Upper lobe of right lung (tissue), 1 donor: Measurements from ENCODE around the gene RANBP2. TPM values are rescaled to one million over a fixed set of nuclear protein-coding genes. Genes with fewer than 3 reads are reported as not detected.
"Not testable (repeated sequence)": the region's sequence is repeated elsewhere in the genome, so short reads cannot be mapped to it uniquely, and the experiment has no call there.

Experiments used
- ATAC-seq: fragments of 200-7000 bp; cut with Tn5 transposase; one replicate; pipeline ENCODE4 v1.9.1; 2020; ENCODE audit warnings: mild to moderate bottlenecking, moderate library complexity
- DNase-seq: peaks from one replicate; pipeline ENCODE4 v3.0.0-alpha.2; 2020
- H3K27ac ChIP-seq: fragments of 200-600 bp; one replicate; pipeline ENCODE4 v1.8.0; 2022
- H3K27me3 ChIP-seq: fragments of 200-600 bp; one replicate; pipeline ENCODE4 v1.8.0; 2022; ENCODE audit warnings: mild to moderate bottlenecking
- H3K36me3 ChIP-seq: fragments of 200-600 bp; one replicate; pipeline ENCODE4 v1.8.0; 2022
- H3K4me1 ChIP-seq: fragments of 200-600 bp; one replicate; pipeline ENCODE4 v1.8.0; 2022
- H3K4me3 ChIP-seq: fragments of 200-600 bp; one replicate; pipeline ENCODE4 v1.8.0; 2022; ENCODE audit warnings: mild to moderate bottlenecking
- H3K9me3 ChIP-seq: fragments of 200-600 bp; one replicate; pipeline ENCODE4 v1.8.0; 2022
- CTCF ChIP-seq: fragments of 200-600 bp; IDR thresholded peaks from one replicate; pipeline ENCODE4 v1.8.0; 2022; ENCODE audit warnings: antibody characterized with exemption
- intact Hi-C: fragments of 100-400 bp; cut with DNase I; formaldehyde crosslinking; loops from one replicate; pipeline ENCODE4 v1.11.0; 2022
- long read RNA-seq: library from polyadenylated mRNA; unstranded; transcript quantifications from one replicate; pipeline ENCODE4 v2.0.0, GENCODE V29; 2021
- total RNA-seq: library from RNA; stranded (reverse); fragmentation: NEBNext Ultra II Directional; extraction: Animal tissue kit (Norgen Biotek cat#: 25700); gene quantifications from one replicate; pipeline ENCODE4 v1.2.1, GENCODE V29; 2021
- donor health status: DM: no; HTN: yes; CAD: no; lungs with severe emphysema.

RANBP2 gene
- 77.0 TPM for total RNA-seq
- long read RNA-seq, full-length matches to known transcripts = 2 of 30 reads
- long read RNA-seq, partial matches to known transcripts = 18 of 30 reads
- long read RNA-seq, other reads (novel, unspliced or antisense) = 10 of 30 reads

- intact Hi-C loops = no loop called here
- H3K4me3 ChIP-seq = peak within 1 kb of the TSS; percentile 81
- no peaks in the 10 kb centered on the region for H3K27me3 ChIP-seq
- peaks cover 26% of the 10 kb centered on the region for H3K4me1 ChIP-seq
- H3K36me3 ChIP-seq = no peaks in the 10 kb centered on the region
- no peak for TF ChIP-seq CTCF
- ATAC-seq (peak; percentile 100), DNase-seq (peak; percentile 98)
- H3K27ac ChIP-seq = peak within 1 kb of the TSS; percentile 98
- H3K9me3 ChIP-seq = no peaks in the 10 kb centered on the region
Observed at GRCh38 chr2:108719149-108720044, at the start of gene RANBP2. Gene RANBP2 (plus strand): TSS chr2:108719482. CDS start chr2:108719607, 125 bp downstream.

GRCh38 chr2:108670282-108670681, 49.0 kb upstream of the RANBP2 start:
- H3K27me3 ChIP-seq, H3K4me1 ChIP-seq, DNase-seq, H3K9me3 ChIP-seq, H3K27ac ChIP-seq, intact Hi-C loops, H3K4me3 ChIP-seq, ATAC-seq: not testable (repeated sequence)
- peaks cover 15% of the 10 kb centered on the region for H3K36me3 ChIP-seq

- DNase-seq, H3K27me3 ChIP-seq, H3K27ac ChIP-seq, H3K4me1 ChIP-seq, H3K9me3 ChIP-seq, intact Hi-C loops, H3K4me3 ChIP-seq: not testable (repeated sequence)
- peak; percentile 22 for ATAC-seq
- H3K36me3 ChIP-seq = peaks cover 23% of the 10 kb centered on the region
Observed at GRCh38 chr2:108672200-108672805, 47.0 kb upstream of the RANBP2 start.

- H3K4me3 ChIP-seq, H3K27ac ChIP-seq, H3K27me3 ChIP-seq, intact Hi-C loops, DNase-seq, ATAC-seq, H3K9me3 ChIP-seq: not testable (repeated sequence)
- Histone ChIP-seq H3K4me1 (peaks cover 20% of the 10 kb centered on the region), H3K36me3 (peaks cover 33% of the 10 kb centered on the region)
Observed at GRCh38 chr2:108676522-108676921, 42.8 kb upstream of the RANBP2 start.

GRCh38 chr2:108677239-108677744, 42.0 kb upstream of the RANBP2 start:
- H3K9me3 ChIP-seq, ATAC-seq, intact Hi-C loops, H3K4me3 ChIP-seq, H3K27ac ChIP-seq, DNase-seq, H3K27me3 ChIP-seq: not testable (repeated sequence)
- Histone ChIP-seq H3K4me1 (peaks cover 20% of the 10 kb centered on the region), H3K36me3 (peaks cover 40% of the 10 kb centered on the region)

GRCh38 chr2:108678198-108678651, 41.1 kb upstream of the RANBP2 start:
- H3K27me3 ChIP-seq, H3K27ac ChIP-seq, intact Hi-C loops, H3K4me3 ChIP-seq, H3K9me3 ChIP-seq, DNase-seq: not testable (repeated sequence)
- peak; percentile 85 for ATAC-seq
- Histone ChIP-seq H3K4me1 (peaks cover 20% of the 10 kb centered on the region), H3K36me3 (peaks cover 46% of the 10 kb centered on the region)

- H3K9me3 ChIP-seq, H3K27me3 ChIP-seq, intact Hi-C loops, DNase-seq, ATAC-seq, H3K4me3 ChIP-seq, H3K27ac ChIP-seq: not testable (repeated sequence)
- Histone ChIP-seq H3K4me1 (peaks cover 20% of the 10 kb centered on the region), H3K36me3 (peaks cover 57% of the 10 kb centered on the region)
Observed at GRCh38 chr2:108680805-108681204, 38.5 kb upstream of the RANBP2 start.

GRCh38 chr2:108688818-108689756, 30.2 kb upstream of the RANBP2 start:
- H3K27ac ChIP-seq, ATAC-seq, H3K4me3 ChIP-seq, H3K9me3 ChIP-seq, intact Hi-C loops, H3K27me3 ChIP-seq, DNase-seq, H3K4me1 ChIP-seq: not testable (repeated sequence)
- H3K36me3 ChIP-seq = peaks cover 24% of the 10 kb centered on the region

- H3K9me3 ChIP-seq, DNase-seq, H3K27ac ChIP-seq, intact Hi-C loops, H3K4me3 ChIP-seq, H3K4me1 ChIP-seq, H3K27me3 ChIP-seq: not testable (repeated sequence)
- H3K36me3 ChIP-seq = peaks cover 14% of the 10 kb centered on the region
- peak; percentile 87 for ATAC-seq
Observed at GRCh38 chr2:108690001-108690400, 29.3 kb upstream of the RANBP2 start.
